ENCODE data around the gene TMC2.

TMC2 gene

DNA sequence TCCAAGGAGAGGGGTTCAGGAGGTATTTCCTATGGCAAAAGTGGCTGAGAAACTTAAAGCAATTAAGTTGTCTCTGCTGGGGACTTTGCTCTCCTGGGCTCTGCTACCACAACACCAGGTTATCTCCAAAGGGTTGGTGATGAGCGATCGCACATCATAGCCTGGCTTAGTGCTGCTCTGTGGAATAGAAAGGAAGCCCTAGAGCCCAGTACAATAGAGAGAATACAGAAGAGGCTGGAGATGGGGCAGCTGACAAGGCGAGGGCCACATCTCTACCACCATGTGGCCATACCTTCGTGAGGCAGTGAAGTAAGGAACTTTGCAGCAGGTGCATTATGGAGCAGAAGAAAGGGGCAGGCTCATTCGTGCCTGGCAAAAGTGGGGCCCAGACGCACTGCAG is 8.6 kb upstream of the TMC2 start:
- no peak for DNase-seq

DNA sequence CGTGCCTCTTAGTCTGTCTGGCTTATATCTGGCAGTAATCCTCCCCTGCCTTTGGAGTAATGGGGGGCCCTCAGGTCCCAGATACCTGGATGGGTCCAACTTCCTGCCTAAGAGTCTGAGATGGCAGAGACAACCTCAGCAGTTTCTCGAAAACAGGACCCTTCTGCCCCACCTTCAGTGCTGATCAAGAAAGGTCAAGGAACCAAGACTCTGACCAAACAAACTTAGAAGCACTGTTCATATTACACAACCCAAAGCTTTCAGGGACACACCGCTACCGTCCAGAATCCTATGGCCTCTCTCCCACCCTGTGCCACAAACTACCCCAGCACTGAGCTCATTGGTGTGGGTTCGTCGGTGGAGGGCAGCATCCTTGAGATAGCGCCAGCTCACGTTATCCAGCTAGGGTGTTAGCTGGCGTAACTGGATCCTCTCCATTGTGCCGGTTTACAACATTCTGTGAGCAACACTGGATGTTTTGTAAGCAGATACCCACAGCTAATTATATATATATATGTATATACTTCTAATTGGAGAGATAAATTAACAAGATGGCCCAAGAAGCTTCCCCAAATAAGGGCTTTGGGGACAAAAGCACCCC is 7.6 kb upstream of the TMC2 start:
- DNase-seq = no peak

DNA sequence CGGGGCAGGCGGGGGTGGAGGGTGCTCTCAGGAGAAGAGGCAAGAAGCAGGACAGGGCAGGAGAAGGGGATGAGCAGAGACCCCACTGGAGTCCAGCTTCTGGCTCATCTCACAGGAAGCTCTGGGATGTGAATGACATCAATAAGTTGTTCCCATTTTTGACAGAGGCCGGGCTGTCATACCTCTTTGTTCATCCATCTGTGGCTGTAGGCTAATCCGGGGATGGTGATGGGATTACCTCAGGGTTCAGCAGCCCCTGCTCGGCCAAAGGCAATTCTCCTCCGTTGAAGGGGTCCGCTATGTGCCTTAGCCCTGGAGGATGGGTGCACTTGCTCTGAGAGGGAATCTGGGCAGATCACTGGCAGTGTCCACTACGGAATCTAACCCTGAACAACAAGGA is 3.3 kb upstream of the TMC2 start:
- DNase-seq = no peak

DNA sequence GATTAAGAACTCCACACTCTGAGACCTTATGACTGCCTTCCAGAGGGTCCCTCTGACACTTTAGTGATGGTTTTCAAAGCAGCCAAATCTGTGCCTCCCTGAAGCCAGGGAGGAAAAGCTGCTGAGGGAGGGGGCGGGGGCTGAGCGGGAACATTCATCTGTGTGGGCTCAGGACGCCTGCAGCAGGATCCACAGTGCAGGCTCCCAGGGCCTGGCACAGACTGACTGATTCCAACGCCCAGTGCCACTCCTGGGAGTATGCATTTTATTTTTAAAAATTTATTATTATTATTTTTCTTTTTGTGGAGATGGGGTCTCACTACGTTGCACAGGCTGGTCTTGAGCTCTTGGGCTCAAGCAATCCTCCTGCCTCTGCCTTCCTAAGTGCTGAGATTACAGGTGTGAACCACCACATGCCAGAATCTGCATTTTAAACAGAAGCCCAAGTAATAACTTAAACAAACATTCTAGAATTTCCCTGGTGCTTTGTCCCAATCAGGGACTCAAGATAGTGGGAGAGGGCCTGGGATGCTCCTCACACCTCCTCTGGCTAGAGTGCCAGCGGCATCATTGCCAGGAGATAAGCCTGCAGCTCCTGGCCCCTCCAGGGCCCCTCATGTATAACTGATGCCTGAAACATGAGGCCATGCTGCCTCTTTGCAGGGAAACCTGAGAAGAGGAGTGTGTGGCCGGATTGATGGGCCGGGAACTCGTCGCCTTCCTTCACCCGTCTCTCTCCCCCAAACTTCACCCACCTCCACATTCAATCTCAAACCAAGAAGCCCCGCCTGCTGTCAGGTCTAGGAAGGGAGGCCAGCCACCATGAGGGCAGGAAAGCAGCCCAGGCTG is 438 bp upstream of the TMC2 start:
- no peak for DNase-seq

DNA sequence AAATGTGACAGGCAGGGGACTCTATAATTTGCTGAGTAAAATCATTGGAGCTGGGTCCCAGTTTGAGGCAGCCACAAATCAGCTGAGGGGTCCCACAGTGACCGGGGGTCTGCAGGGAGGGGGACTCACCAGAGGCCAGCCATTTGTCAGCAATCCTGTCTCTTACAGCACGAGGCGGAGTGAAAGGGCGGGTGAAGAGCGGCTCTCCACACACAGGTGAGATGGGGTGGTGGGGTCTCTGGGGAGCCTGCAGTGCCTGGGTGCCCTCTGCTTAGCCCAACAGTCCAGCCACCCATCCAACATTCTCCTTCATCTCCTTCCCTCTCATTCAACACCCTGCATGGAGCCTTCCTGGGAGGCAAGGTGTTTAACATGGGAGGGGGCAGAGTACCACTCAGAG is 728 bp downstream of the TMC2 start:
- DNase-seq = no peak

DNA sequence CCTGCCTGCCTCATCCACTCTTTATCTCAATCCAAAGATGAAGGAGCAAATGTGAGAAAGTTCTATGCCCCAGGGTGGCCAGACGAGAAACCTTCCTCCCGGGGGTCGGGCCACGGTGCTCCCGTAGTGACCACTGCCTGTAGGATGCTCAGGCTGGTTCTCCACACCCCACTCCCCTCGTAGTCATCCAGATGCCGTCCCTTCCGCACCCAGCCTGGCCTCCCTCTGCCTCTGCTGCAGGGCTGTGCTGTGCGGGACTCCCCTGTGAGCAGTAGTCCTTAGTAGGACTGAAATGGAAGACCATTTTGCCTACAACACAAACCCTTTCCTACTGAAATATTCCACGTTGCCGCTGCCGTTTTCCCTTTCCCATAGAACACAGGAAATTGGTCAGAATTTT is 2.0 kb downstream of the TMC2 start:
- DNase-seq = no peak

DNA sequence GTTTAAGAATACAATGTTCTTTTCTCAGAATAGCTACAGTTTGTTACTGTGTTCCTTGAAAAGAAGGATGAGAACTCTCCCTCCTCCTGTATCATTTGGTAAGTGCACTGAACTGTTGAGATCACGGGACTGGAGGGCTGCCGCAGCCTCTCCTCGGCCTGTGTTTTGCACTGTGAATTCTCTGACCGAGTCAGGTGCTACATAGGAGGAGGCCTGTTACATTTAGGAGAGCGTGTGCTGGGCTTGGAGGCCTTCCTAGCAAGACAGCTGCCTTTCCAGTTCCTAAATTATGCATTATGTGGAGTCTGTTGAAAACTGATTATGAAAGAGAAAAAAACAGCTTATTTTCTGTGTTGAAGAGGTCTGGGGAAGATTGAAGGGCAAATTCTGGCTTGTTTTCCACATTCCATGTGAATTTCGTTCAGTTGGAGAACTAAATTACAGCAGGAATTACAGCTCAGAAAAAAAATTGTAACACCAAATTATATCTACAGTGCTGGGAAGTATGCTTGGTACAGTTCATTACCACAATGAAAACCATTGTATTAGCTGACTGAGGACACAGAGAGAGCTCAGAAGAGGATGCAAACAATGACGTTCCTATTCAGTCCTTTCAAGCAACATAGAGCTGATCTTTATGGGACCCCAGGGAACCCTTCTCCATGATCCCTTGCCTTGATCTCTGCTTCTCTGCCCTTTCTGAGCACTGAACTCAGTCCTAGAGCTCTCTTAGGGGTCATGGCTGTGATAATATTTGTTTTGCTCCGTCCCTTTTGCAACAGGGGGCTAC is 2.8 kb downstream of the TMC2 start:
- no peak for DNase-seq

DNA sequence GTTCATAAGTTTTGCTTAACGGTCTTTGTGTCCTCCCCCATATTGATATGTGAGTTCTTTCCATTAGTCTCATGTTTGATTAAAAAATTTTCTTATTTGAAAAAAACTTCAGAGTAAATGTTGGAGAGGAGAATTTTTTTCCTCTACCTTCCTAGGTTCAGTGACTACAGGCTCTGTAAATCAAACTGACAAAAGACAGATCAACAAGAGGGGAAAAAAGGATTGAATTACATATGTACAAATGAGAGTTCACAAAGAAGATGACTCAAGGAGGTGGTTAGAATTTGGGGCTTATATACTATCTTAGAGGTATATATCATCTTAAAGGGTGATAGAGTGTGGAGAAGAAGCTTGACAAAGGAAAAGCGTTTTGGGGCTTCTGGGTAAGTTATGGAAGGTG is 5.6 kb downstream of the TMC2 start:
- no peak for DNase-seq

DNA sequence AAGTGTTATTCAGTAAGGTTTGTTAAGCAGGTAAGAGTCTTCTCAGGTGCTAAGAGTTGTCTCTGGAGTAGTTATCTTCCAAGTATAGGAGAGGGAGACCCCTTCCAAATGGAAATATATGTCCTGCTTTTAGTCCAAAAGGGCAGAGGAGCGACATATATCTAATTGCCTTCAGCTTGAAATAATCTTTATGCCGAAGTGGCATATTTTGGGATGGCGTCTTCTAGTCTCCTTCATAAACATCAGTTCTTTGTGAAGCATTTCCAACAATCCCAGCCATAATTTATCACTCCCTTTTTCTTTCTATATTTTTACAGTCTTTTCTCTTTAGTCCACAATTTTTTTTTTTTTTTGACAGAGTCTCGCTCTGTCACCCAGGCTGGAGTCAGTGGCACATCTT is 6.0 kb downstream of the TMC2 start:
- no peak for DNase-seq

DNA sequence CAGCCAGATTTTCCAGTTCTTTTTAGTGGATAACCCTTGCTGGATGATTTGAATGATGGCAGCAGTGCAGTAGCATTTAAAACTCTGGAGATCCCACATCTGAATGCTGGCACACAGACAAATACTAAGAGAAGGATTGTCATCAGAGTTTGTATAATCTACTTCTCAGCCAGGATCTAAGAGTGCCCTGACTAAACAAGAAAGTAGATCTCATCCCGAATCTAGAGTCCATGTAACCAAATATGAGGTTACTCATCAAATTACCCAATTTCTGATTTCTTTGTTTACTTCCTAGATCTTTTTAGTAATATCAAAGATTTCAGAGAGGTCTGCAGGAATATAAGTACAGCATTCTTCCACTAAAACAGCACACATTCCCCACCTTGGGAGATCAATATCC is 7.8 kb downstream of the TMC2 start:
- no peak for DNase-seq

DNA sequence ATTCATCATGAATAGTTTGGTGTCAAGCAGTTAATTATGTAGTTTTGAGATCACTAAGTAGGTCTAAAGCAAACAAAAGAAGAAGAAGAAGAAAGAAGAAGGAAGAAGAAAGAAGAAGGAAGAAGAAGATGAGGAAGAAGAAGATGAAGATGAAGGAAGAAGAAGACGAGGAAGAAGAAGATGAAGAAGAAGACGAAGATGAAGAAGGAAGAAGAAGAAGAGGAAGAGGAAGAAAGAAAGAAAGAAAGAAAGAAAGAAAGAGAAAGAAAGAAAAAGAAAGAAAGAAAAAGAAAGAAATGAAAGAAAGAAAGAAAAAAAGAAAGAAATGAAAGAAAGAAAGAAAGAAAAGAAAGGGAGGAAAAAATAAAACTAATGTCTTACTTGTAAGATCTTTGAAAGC is 9.2 kb downstream of the TMC2 start:
- no peak for DNase-seq

DNA sequence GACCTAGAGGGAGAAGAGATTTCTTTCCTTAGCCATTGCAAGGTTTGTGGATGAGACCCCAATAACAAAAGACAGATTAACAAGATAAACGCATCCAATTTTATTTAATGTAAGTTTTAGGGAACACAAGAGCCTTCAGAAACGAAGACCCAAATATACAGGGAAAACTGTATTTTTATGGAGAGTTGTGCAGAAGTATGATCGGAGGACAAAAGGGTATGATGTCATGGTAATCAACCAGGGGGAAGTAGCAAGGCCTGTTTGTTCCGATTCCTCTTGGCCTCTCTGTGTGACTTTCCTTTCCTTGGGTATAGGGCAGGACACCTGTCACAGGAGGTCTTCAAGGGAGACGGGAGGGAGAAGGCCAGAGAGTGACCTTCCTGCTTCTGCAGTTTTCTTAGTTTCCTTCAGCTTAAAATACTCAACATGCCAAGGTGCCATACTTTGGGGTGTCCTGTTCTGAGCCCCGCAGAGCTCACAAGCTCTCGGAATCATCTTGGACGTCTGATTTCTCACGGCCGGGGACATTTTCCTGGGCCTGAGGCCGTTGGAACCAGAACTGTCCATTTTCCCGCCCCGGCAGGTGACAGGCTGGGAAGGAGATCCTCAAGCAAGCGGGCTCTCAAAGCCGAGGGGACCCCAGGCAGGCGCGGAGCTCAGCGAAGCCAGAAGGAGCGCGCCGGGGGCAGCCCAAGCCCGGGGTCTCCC is 21.7 kb downstream of the TMC2 start:
- no peak for DNase-seq

DNA sequence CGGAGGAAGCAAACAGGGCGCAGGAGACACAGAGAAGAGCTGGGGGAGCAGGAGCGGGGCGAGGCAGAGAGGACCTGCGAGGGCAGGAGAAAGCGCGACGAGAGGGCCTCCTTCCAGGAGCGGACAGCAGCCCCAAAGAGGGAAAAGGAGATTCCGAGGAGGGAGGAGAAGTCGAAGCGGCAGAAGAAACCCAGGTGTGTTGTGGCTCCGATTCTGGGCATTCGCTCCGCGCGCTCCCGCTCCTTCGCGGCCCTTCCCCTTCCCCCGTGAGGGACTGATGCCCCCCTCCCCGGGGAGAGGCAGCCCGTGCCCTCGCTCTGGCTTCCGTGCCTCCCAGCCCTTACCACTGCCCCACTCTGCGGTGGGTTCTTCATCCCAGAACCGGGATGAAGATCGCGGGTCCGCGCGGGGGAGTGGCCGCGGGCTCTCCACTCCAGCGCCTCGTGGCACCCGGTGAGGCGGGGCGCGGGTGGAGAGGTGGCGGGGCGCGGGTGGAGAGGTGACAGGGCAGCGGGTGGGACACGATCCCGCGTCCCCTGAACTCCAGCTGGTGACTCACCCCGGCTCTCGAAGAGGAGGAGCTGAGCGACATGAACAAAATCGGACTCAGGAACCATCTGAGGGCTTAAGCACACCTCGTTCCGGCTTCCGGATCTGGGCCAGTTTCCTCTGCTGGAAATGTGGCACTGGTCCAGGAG is 22.4 kb downstream of the TMC2 start:
- no peak for DNase-seq

DNA sequence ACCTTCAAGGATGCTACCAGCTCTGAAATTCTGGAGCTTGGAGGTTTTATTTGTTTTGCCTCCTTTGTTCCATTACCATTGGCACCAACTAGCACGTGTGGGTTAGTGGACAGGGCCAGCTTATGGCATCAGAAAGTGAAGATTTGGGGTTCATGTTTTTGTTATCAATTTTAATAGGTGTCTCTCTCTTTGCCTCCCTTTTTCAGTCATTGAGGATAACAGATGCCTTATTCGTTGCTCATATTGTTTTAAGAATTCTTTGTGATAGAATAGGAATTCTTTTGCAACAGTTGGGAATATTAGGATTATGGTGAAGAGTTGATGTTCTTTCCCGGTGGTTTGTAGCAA is 22.9 kb downstream of the TMC2 start:
- no peak for DNase-seq

DNA sequence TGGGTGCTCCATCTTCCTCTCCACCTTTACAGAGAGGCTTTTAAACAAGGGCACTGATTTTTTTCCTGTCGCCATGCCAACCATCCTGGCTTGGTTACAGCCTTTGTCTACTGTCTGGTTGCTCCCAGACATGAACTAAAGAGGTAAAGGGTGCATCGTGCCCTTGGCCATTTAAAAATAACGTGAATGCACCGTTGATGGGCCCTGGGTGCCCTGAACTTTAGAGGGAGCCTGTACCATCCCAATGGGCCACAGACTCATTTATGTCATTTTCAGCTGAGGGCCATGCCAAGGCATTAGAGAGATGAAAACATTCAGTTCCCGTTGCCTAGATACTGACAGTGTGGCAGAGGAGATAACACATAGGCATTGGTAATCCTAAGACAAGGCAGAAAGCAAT is 23.3 kb downstream of the TMC2 start:
- no peak for DNase-seq

DNA sequence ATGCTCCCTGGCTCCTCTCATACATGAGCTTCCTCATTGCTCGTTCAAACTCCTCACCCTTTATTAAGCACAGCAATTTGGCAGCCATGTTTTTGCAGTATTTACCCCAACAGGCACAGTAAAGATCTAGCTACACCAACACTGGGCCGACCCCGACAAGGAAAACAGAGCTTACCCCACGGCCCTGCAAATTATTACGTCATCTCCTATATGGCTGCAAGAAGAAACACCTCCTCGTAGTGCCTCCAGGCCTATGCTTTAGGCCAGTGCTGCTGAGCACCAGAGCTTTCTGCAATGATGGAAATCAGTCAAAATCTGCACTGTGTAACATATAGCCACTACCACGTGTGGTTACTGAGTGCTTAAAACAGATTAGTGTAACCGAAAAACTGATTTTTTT is 26.7 kb downstream of the TMC2 start:
- no peak for DNase-seq

DNA sequence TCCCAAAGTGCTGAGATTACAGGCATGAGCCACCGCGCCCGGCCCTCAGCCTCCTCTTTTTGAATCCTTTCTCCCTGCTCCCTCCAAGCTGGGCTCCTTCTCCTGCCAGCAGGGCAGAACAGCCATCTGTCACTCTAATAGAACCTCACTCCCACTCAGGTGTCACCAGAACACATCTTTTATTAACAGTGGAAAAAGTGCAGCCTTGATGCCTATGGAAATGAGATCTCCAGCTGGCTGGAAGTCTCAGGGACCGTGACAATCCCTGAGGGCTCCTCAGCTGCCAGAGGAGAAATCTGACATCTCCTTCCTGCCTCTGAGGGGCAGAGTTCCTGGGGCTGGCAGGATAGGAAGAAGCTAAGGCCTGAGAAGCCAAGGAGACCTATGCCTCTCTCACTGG is 28.0 kb downstream of the TMC2 start:
- DNase-seq = no peak

DNA sequence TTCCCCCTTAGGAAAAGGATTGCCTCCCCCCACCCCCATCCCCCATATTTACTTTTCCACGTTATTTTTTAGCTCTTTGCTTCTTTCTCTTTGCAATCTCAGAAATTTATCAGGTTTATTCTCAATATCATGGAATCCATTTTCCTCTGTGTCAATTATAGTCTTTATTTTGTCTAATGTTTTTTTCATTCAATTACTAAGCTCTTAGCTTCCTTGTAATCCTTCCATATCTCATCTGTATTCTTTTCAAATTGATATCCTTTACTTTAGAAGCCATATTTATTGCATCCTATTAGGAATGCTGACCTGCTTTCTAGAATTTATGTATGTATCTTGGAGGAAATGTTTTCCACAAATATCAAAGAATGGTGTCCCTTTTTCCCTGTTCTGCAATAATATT is 39.3 kb downstream of the TMC2 start:
- DNase-seq = no peak

DNA sequence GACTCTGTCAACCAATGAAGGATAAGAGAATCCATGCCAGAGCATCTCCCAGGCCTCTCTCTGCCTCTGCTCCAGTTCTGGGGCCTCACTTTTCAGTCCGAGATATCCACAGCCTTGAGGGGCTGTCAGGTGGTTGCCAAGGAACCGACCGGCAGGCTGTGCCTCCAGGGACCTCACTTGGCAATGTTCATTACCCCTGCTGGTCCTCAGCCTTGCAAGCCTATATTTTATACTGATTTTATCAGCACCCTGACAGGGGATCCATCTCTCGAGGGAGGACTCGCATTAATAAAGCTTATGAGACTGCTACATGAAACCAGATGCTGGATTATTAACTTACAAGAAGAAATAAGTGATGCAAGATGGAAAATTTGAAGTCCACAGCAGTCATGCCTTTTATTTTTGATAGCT is 39.9 kb downstream of the TMC2 start:
- no peak for DNase-seq

DNA sequence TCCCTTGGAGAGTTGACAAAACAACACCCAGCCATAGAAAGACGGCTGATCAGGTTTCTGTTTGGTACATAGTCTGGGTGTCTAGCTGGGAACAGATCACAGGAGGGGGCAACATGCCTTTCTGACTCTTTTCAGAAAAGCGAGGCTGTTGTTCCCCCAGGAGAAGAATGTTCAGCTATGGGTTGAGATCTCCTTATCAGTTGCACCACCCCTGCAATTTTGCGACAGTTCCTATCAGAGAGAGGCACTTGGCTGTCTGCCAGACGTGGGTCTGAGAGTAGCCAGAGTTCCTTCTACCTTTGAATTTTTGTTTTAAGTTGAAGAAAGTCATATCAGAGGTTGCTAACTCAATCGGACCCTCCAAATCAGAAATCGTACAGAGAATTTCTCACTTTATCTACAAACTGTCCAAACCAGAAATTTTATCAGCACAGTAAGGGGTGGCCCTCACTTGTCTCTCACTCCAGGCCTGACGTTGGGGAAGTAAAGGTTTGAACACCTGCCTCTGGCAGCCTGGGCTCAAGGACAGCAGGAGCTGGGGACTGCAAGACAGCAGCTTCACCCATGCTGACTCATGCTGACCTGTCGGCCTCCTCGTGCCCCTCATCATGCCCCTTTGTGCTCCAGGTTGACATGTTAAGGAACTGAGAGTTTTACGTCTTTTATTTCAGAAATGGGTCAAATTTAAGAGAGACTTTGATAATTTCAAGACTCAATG is 42.3 kb downstream of the TMC2 start:
- no peak for DNase-seq

DNA sequence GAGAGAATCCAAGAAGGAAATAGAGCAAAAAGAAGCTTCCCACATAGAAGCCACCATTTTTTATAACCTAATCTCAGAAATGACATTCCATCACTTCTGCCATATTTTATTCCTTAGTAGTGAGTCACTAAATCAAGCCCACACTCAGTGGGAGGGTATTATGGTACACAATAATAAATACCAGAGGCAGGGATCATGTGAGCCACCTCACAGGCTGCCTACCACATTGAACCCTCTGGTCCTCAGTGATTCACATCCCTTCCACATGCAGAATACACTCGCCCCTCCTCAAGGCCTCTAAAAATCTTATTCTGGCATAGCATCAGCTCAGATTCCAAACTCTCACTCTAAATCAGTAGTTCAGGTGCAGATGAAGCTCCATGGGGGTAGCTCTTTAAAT is 49.4 kb downstream of the TMC2 start:
- no peak for DNase-seq

DNA sequence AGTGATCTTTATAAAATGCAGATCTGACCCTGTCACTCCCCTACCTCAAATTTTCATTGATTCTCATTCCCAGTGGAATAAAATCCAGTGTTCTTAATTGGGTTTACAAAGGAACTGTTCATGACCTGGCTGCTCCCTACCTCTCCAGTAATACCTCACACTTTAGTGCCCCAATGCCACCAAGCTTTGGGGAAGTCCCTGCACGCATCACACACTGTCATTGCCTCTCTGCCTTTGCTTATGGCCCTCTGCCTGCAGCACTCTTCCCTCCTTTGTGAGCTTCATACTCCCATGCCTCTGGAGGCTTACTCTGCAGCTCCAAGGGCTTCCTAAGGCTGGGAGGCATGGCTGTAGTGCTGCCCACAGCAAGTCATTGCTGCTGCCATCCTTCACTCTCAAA is 57.4 kb downstream of the TMC2 start:
- no peak for DNase-seq

Data from central memory CD4-positive, alpha-beta T cell (primary cell).